Tibial artery (tissue), 4 donors: Measurements from ENCODE around the gene INS.

Experiments
- DNase-seq, 2 donors: peaks; one replicate each; pipeline ENCODE4 v3.0.0-alpha.2; 2019
- H3K27ac ChIP-seq, 2 donors: fragments of 200-600 bp; sonication (generic) in 1 of 2; 1 replicate in 1 of 2; 2 replicates in 1 of 2; pipeline ENCODE4 v1.5.1; 2018 to 2019; ENCODE audit warnings: mild to moderate bottlenecking in 1 of 2
- H3K27me3 ChIP-seq, 2 donors: fragments of 200-600 bp; sonication (generic) in 1 of 2; one replicate each; pipeline versions ENCODE4 v1.5.1 to v1.6.0; 2016 to 2019
- H3K36me3 ChIP-seq, 3 donors: fragments of 200-600 bp; sonication (generic) in 2 of 3; one replicate each; pipeline ENCODE4 v1.5.1; 2016 to 2019; ENCODE audit warnings: mild to moderate bottlenecking in 2 of 3
- H3K4me1 ChIP-seq, 4 donors: fragments of 200-600 bp; sonication (generic) in 2 of 4; 1 replicate in 3 of 4; 2 replicates in 1 of 4; pipeline ENCODE4 v1.5.1; 2016 to 2019
- H3K4me3 ChIP-seq, 2 donors: fragments of 200-600 bp; sonication (generic) in 1 of 2; 1 replicate in 1 of 2; 2 replicates in 1 of 2; pipeline ENCODE4 v1.5.1; 2018 to 2019; ENCODE audit warnings: mild to moderate bottlenecking in 2 of 2
- H3K9me3 ChIP-seq, 3 donors: fragments of 200-600 bp; sonication (generic) in 1 of 3; one replicate each; pipeline ENCODE4 v1.5.1; 2016 to 2019
- CTCF ChIP-seq, 2 experiments: fragments of 200-600 bp in 1 of 2; fragments of 450-650 bp in 1 of 2; IDR thresholded peaks; one replicate each; pipeline ENCODE4 v1.5.1; 2017 to 2019; ENCODE audit warnings: antibody characterized with exemption in 2 of 2, mild to moderate bottlenecking in 1 of 2, moderate library complexity in 1 of 2
- intact Hi-C: fragments of 100-400 bp; cut with DNase I; formaldehyde crosslinking; loops from one replicate; pipeline ENCODE4 v1.15.0; 2023; ENCODE audit warnings: low total_unique reads

INS gene

GRCh38 chr11:2155511-2155910 is 5.5 kb downstream of the INS start:
- Histone ChIP-seq H3K36me3 (no peaks in the 10 kb centered on the region), H3K27ac (no peak overlapping the region), H3K9me3 (no peaks in the 10 kb centered on the region), H3K27me3 (peaks cover 0 to 73% of the 10 kb centered on the region in 2 donors), H3K4me3 (no peak overlapping the region), H3K4me1 (peaks cover 0 to 6% (median 3%) of the 10 kb centered on the region in 4 donors)
- intact Hi-C loops: loop anchor here (10.0 kb wide), 2 partner anchors 271 to 501 kb away; no protein-coding TSS in a partner anchor
- no peak for TF ChIP-seq CTCF (IDR thresholded peaks at IDR 0.05)
- DNase-seq: no peak

DNA sequence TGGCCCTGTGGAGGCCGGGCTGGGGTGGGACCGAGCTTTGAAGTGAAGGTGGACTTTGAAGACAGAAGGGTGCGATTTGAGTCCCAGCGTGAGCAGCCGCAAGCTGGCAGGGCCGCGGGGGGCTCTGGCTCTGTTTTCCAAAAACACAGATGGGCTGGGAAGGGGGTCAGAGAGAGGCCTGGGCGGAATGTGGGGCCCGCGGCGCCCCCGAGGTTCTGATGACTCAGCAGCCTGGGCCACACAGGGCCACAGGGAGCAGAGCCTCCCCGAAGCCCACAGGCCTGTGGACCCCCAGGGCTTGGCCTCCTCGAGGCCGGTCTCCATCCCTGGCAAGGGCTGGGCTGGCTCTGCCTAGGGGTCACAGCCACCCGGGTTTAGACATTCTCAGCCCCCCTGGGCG is 6.1 kb downstream of the INS start:
- Histone ChIP-seq H3K4me1 (peaks cover 0 to 6% (median 3%) of the 10 kb centered on the region in 4 donors), H3K27ac (no peak overlapping the region), H3K9me3 (no peaks in the 10 kb centered on the region), H3K4me3 (no peak overlapping the region), H3K36me3 (no peaks in the 10 kb centered on the region), H3K27me3 (peaks cover 0 to 73% of the 10 kb centered on the region in 2 donors)
- TF ChIP-seq CTCF (IDR thresholded peaks at IDR 0.05): no peak
- no peak for DNase-seq
- intact Hi-C loops: loop anchor here (5.0 to 10.0 kb wide), 3 partner anchors 270 to 500 kb away; partner anchors contain the start of gene TNNI2

GRCh38 chr11:2154195-2154585 is 6.8 kb downstream of the INS start:
- Histone ChIP-seq H3K9me3 (no peaks in the 10 kb centered on the region), H3K27me3 (peaks cover 0 to 73% of the 10 kb centered on the region in 2 donors), H3K4me1 (peaks cover 0 to 6% (median 3%) of the 10 kb centered on the region in 4 donors), H3K4me3 (no peak overlapping the region), H3K27ac (no peak overlapping the region), H3K36me3 (no peaks in the 10 kb centered on the region)
- intact Hi-C loops: loop anchor here (5.0 to 10.0 kb wide), 3 partner anchors 269 to 499 kb away; partner anchors contain the start of gene TNNI2
- DNase-seq: no peak
- TF ChIP-seq CTCF (IDR thresholded peaks at IDR 0.05): no peak

DNA sequence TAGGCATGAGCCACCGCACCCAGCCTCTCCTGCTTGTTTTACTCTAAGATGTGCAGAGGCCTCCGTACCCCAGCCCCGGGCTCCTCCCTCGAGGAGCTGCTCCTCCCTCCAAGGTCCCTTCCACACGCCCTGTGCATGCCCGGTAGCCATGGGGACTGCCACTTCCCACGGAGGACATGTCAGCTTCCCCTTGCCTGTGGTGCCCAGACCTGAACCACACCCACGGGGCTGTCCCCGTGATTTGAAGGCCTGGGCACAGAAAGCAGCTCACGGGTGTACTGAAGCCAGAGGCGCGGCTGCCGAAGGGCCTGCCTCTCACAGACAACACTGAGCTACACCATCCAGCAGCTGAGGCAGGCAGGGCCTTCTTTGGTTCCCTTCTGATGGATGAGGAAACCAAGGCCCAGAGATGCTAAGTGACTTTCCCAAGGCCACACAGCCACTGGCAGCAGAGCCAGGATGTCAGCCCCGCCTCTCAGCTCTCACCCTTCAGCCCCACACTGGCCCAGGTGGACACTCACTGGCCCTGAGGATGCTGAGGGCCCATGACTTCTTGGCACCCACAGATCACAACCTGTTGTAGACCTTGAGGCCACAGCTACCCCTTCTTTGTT is 7.3 kb downstream of the INS start:
- peaks cover 0 to 6% (median 3%) of the 10 kb centered on the region in 4 donors for H3K4me1 ChIP-seq
- H3K27ac ChIP-seq: no peak overlapping the region

DNA sequence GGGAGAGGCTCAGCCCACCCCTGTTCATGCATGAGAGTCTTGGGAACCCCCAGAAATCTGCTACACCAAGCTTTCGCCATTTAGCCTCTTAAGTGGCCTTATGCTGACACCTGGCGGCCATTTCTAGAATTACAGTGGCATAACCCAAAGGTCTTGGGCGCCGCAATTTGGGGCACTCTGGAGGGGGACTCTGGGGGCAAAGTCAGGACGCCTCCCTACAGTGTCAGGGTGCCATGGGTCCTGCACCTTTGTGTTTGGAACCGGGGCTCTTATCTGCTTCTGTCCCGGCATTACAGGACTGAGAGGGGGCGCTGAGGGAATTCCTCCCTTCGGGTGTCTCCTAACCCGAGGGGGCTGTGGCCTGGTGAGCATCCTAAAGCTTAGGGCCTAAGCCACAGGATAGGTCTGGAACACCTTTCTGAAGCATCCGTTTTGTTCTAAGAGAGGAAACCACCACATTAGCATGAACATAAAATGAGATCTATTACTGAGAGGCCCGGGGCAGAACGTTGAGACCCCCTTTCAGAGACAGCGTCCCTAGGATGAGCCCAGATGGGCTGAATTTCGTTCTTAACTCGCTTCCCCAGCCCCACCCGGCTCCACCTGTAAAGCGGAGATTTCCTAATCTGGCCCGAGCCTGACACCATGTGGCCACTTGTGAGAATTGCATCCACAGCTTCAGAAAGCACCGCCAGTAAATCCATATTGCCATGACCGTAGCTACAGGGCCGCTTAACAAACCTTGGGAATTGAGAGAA is 9.3 kb downstream of the INS start:
- H3K9me3 ChIP-seq: no peaks in the 10 kb centered on the region
- no peaks in the 10 kb centered on the region for H3K36me3 ChIP-seq
- peak; percentile 70 to 86 for DNase-seq
- H3K27ac ChIP-seq: no peak overlapping the region
- H3K4me1 ChIP-seq: peaks cover 0 to 6% (median 3%) of the 10 kb centered on the region in 4 donors
- intact Hi-C loops: loop anchor here (5.0 to 10.0 kb wide), 3 partner anchors 267 to 497 kb away; partner anchors contain the start of gene TNNI2
- no peak overlapping the region for H3K4me3 ChIP-seq
- peak; percentile 78 to 89 for TF ChIP-seq CTCF (IDR thresholded peaks at IDR 0.05)
- peaks cover 0 to 73% of the 10 kb centered on the region in 2 donors for H3K27me3 ChIP-seq

More for the DNA sequence above, 7.3 kb downstream of the INS start:
- H3K4me3 ChIP-seq: no peak overlapping the region
- no peaks in the 10 kb centered on the region for H3K36me3 ChIP-seq
- TF ChIP-seq CTCF (IDR thresholded peaks at IDR 0.05): no peak
- DNase-seq: no peak
- intact Hi-C loops: loop anchor here (5.0 to 10.0 kb wide), 3 partner anchors 269 to 499 kb away; partner anchors contain the start of gene TNNI2
- H3K9me3 ChIP-seq: no peaks in the 10 kb centered on the region
- H3K27me3 ChIP-seq: peaks cover 0 to 73% of the 10 kb centered on the region in 2 donors
